Endometrium (tissue), 2 donors: Measurements from ENCODE around the gene RAP2B.

Experiments used
- FAIRE-seq: peaks from 2 replicates; lab custom pipeline; 2012; peaks lifted over from hg19 to GRCh38; lab: Jason Lieb, UNC
- donor health status: control.
- donor health status: control.

Gene RAP2B

GRCh38 chr3:153160451-153161137 lies 1.4 kb upstream of the RAP2B start:
- FAIRE-seq = no peak

- FAIRE-seq = peak; percentile 98
Observed at GRCh38 chr3:153161138-153161713, 800 bp upstream of the RAP2B start.

DNA sequence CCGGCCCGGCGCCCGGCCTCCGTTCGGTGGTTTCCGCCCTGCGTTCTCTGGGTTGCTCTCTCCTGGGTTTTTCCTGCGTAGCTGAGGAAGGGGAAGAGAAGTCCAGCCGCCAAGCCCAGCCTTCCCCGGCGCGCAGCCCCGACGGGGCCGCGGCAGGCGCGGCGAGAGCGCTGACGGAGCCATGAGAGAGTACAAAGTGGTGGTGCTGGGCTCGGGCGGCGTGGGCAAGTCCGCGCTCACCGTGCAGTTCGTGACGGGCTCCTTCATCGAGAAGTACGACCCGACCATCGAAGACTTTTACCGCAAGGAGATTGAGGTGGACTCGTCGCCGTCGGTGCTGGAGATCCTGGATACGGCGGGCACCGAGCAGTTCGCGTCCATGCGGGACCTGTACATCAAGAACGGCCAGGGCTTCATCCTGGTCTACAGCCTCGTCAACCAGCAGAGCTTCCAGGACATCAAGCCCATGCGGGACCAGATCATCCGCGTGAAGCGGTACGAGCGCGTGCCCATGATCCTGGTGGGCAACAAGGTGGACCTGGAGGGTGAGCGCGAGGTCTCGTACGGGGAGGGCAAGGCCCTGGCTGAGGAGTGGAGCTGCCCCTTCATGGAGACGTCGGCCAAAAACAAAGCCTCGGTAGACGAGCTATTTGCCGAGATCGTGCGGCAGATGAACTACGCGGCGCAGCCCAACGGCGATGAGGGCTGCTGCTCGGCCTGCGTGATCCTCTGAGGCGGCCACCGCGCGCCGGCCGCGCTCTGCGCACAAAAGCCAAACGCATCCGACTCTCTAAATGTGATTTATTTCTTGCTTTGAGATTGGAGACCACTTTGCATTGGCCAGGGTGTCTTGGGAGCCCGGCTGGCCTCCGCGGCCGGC lies 727 bp downstream of the RAP2B start:
- no peak for FAIRE-seq

DNA sequence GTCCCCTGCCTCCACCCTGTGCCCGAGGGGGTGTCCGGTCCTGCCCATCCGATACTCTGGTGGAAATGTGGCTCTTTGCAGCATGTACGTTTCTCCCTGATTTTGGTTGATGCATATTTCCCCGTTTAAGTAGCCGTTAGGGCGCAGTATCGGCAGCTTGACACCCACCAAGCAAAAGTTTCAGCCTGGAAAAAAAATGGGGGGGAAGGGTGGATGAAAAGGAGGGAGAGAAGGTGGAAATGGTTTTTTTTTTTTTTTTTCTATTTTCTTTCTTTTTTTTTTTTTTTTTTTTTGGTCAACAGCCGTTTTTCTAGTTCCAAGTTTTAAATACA lies 1.3 kb downstream of the RAP2B start:
- no peak for FAIRE-seq

GRCh38 chr3:153163756-153164550 lies 1.9 kb downstream of the RAP2B start:
- no peak for FAIRE-seq

GRCh38 chr3:153165261-153165681 lies 3.2 kb downstream of the RAP2B start:
- FAIRE-seq = no peak

DNA sequence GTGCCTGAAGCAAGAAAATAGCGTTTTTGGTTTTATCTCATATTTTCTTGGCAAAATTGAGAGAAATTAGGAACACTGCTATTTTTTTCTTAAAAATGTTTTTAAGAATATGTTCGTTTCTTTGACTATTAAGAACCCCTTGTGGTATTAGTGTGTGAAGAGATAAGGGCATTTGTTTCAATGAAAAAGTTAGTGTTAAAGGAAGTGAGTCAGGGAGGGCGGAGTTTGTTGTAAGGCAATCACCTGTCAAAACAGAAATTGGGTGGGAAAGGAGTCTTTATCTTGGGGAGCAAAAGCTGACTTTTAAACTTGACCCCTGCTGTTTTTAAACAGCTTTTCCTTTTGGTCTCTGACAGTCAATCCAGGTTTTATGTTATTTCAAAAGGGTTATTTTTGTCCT lies 4.2 kb downstream of the RAP2B start:
- FAIRE-seq = no peak

DNA sequence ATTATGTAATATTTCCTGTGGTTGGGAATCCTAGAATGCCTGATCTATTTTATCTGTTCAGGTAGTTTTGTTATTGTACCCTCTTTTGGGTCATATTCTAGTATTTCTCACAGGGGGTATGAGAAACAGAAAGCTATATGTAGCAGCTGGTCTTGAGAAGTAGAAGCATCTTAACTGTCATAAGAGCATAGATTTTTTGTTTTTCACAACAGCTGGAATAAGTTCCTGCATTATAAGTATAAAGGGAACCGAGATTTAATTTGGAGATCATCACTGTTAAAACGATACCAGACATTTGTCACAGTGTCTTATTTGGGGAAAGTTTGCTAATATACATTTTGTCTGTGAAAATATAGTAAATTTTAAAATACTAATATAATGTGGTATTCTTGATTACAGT lies 4.8 kb downstream of the RAP2B start:
- FAIRE-seq = no peak

GRCh38 chr3:153169793-153170383 lies 7.9 kb downstream of the RAP2B start:
- FAIRE-seq = no peak

- no peak for FAIRE-seq
Observed at GRCh38 chr3:153171256-153171655, 9.2 kb downstream of the RAP2B start.

DNA sequence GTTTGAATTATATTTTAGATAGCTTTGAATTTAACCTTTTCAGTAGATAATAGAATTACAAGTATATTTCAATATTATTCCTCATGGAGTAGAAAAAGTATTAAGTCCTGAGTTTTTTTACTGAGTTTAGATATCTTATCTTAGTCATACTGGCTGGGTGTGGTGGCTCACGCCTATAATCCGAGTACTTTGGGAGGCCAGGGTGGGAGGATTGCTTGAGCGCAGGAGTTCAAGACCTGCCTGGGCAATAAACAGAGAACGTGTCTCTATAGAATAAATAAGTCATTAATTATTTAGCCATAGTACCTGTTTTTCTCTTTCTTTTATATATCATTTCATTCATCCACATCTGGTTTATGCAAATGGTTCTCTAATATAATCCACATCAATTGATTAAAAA lies 9.9 kb downstream of the RAP2B start:
- no peak for FAIRE-seq

DNA sequence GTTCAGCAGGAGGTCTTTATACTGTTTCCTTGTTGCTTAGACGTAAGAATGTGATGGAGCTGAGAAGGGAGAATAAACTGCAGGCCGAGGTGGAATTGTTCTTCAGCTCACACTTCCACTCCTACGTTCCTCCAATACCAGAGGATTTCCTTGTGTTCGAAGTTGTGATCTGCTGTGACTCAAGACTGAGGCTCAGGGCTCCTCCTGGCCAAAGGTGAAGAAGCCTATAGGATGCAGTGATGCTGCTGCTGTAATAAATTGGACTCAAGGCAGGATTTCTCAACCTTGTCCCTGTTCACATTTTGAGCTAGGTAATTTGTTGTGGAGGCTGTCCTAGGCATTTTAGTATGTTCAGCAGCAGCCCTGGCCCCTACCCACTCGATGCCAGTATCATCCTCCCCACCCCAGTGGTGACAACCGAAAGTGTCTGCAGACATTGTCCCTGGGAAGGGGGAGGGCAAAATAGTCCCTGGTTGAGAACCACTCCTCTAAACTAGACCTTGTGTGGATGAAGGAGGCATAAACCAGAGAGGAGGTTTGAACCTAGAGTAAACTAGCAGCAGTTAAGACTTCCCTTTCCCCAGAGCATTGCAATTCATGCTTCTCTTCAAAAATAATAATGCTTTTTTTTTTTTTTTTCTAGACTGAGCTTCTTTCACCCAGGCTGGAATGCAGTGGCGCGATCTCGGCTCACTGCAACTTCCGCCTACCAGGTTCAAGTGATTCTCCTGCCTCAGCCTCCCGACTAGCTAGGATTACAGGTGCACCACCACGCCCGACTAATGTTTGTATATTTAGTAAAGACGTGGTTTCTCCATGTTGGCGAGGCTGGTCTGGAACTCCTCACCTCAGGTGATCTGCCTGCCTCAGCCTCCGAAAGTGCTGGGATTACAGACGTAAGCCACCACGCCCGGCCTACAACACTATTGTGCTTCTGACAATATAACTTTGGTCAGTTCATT lies 11.1 kb downstream of the RAP2B start:
- no peak for FAIRE-seq

DNA sequence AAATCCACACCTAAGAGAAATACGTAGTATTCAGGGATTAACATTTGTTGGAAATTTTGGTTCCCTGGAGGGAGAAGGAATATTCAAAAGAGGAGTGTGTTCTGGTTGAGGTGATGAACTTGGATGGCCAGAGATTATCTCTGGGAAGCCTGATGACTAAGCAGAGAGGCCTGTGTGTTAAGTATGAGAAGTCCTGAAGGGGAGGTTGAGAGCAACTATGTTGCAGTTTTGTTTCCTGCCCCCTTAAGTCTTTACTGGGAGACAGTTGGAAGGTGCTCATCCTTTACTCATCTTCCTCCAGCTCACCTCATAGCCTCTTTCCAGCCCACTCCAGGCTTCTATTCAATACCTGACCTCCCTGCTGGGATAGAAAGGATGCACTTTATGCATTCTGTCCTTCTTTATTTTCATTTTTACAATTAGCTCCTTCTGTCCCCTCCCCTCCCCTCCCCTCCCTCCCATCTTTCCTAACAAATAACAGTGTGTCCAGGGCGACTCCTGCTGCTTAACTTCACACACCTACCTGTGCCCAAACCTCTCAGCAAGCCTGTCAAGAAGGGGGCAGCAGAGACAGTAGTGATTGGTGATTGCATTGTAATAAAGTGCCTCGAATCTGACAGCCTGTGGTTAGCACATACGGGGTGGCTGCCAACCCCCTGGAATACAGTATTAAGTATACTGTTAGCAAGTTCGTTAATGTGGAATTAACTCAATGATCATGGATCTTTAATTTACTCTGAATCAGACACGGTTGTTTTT lies 11.9 kb downstream of the RAP2B start:
- no peak for FAIRE-seq

GRCh38 chr3:153176197-153176596 lies 14.2 kb downstream of the RAP2B start:
- FAIRE-seq = no peak

GRCh38 chr3:153180860-153181372 lies 18.9 kb downstream of the RAP2B start:
- FAIRE-seq = no peak

DNA sequence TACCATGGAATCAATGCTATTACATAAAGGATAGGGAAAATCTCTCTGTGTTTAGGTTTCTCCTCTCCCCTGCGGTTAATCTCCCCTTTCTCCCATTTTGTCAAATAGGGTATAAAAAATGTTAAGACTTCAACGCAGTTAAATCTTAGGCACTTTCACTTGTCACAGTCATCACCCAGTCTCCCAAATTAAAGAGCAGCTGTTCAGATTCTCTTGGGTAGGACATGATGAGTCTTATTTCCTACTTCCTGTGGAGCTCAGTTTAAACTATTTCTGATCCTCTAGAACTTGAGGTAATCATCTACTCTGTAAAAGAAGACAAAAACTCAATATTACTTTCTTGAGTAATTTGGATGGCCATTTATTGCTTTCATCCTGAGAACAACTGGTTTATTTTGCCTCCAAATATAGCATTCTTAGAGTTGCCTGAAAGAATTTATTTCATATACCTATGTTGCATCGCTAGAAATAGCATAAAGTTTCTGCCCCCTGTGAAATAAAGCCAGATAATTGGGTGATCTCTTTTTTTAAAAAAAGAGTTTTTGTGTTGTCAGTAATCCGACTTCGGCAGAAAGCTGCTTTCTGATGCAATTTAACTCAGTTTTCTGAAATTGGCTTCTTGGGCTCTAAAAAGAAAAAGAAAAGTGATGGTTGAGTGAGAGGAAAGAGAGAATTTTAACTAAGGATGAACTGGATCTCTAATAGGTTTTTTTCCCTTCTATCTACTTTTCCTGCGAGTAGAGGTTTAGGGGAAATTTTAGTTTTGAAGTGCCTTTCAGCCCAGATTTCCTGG lies 20.7 kb downstream of the RAP2B start:
- FAIRE-seq = no peak

DNA sequence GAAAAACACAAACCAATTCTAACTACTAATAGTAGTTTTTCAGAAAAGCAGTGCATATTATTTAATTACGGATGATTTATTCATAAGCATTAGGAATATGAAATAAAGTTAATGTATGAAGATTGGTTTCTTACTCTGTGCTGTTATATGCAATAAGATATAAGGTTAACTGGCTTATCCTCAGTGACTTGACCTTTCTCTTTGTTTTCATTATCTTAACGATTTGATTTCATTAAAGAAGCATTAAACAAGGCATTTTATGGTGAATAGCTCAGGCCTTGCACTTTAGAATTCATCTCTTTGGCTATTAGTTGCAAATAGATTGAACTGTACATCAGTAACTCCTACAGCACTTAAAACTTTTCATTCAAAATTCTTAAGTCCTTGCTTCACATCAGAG lies 28.9 kb downstream of the RAP2B start:
- FAIRE-seq = no peak

- peak; percentile 18 for FAIRE-seq
Observed at GRCh38 chr3:153192327-153192726, 30.3 kb downstream of the RAP2B start.
